ENCODE data around the gene PSMD1.
"Not testable (repeated sequence)": the region's sequence is repeated elsewhere in the genome, so short reads cannot be mapped to it uniquely, and the experiment has no call there.

The PSMD1 gene

GRCh38 chr2:231185050-231185725 is 128.5 kb downstream of the PSMD1 start:
- DNase-seq (ENCODE audit: low spot score), result no peak

GRCh38 chr2:231185886-231186285 is 129.2 kb downstream of the PSMD1 start:
- DNase-seq (ENCODE audit: low spot score), result no peak

DNA sequence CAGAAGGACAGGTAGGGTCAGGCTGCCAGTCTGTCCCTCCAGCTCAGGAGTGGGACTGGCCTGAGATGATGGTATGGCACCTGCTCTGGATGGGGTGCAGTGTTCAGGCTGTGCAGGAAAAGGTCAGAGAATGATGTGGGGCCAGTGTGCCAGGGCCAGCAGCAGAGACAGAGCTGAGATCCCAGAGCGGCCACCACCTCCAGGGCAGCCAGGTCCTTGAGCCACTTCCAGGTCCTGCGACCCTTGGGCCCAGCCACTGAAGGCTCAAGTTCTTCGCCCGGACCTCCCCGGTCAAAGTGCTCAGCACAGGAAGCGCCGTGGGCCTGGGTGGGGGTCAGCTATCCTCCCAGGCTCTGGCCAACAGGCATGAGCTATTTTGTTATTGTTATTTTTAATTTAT is 129.7 kb downstream of the PSMD1 start:
- DNase-seq (ENCODE audit: low spot score), result no peak

GRCh38 chr2:231187736-231188505 is 131.3 kb downstream of the PSMD1 start:
- DNase-seq (ENCODE audit: low spot score), result peak; percentile 17

- no peak for DNase-seq (ENCODE audit: low spot score)
These were observed 132.0 kb downstream of the PSMD1 start for GRCh38 chr2:231188506-231189170.

DNA sequence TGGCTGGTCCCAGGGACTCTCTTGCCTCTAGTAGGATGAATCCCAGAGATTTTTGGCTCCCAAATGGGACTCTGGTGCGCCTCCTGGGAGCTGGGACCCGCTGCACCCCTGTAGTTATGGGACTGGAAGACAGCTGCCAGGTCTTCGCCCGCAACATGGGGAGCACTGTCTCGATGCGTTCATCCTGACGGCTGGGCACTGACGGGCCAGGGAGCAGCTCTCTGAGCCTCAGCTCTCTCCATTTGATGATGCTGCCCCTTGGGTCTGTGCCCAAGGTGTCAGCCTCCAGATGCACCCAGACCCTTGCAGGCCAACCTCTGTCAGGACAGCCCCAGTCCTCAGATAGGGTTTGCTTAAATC is 132.5 kb downstream of the PSMD1 start:
- no peak for DNase-seq (ENCODE audit: low spot score)

- DNase-seq (ENCODE audit: low spot score), result no peak
These were observed 133.2 kb downstream of the PSMD1 start for GRCh38 chr2:231189571-231190495.

DNA sequence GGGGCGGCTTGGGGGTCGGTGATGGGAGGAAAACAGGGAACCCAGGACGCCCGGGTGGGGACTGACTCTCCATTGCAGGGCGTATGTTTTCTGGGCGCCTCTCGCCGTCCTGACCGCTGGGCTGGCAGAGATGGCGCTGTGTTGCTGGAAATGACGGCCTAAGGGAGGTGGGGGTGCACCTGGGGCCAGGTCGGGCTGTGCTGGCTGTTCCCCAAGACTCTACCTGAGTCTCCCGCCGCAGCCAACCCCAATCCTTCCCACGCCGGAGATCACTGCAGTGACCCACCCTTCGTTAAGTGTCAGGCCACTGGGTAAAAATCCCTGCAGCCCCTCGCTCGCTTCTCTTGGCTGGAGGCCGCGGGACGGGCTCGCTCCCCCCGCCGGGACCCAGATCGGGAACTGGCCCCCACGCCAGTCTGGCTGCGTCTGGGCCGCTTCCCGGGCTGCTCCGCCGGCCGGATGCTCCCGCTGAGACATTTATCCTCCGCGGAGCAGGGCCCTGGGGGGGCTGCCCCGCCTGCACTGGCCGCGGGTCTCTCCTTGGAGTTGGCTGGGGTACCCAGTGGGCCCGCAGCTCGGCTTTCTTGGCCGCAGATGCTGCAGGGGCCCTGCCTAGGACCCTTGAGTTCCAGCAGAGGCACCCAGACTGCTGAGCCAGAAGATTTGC is 134.0 kb downstream of the PSMD1 start:
- DNase-seq (ENCODE audit: low spot score), result no peak

DNA sequence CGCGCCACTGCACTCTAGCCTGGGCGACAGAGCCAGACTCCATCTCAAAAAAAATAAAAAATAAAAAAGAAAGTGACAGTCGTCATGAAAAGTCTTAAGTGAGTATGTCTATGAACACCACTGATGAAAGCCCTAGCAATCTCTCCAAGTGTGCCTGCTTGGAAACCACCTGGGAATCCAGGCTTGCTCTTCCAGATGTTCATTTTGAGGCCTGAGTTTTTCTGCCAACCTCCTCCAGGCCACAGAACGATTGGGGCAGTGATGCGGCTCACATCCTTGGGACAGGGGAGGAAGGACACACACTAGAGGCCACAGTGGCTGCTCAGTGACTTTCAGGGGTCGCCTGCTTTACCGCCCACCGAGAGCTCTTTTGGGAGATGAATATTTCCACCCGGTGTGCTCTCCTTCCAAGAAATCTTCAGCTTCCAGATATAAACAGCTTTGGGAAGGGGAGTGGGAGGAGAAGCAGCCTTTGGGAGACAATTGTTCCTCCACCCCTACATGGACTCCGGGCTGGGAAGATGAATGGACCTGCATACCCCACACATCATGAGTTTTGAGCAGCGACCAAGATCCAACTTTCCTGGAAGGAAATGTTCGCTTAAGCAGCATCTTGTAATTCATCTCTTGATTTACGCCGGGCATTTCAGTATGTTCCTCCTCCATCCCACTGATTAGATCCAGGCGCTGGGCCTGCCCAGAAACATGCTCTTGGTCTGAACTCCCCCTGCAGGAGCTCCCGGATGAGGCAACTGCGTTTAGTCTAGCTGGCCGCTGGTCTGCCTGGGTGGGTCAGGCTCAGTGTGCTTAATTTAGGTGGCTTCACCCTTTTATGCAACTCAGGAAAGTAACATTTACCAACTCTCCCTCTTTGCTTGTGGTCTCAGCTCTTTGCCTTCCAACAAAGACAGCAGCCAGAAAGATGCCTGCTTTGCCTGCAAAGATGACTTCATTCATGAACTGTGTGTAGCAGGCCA is 135.5 kb downstream of the PSMD1 start:
- DNase-seq (ENCODE audit: low spot score), result peak; percentile 77

DNA sequence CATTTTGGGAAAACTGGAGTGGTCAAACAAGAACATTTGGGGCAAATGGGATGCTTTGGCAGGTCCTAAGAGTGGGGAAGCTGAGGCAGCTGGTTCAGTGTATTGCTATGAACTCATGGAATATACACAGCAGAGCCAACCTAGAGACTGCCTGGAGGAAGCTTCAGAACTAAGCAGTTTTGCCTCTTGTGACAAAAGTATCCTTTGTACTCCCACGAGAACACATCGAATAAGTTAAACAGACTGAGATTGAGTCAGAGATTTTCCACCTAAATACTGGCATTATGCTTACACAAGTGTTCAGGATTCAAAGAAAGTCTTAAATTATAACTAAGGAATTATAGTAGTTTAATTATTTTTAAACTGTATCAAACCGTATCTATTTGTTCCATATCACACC is 136.5 kb downstream of the PSMD1 start:
- no peak for DNase-seq (ENCODE audit: low spot score)

GRCh38 chr2:231196592-231196991 is 139.9 kb downstream of the PSMD1 start:
- no peak for DNase-seq (ENCODE audit: low spot score)

DNA sequence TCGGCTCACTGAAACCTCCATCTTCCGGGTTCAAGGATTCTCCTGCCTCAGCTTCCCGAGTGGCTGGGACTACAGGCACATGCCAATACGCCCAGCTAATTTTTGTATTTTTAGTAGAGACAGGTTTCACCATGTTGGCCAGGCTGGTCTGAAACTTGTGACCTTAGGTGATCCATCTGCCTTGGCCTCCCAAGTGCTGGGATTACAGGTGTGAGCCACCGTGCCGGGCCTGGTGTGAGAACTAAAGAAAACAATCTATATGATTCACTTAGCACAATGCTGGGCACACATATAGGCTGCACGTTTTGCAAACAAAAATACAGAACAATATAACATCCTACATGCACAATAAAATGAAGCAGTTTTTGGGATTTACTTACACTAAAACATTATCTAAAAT is 140.5 kb downstream of the PSMD1 start:
- DNase-seq (ENCODE audit: low spot score), result not testable (repeated sequence)

DNA sequence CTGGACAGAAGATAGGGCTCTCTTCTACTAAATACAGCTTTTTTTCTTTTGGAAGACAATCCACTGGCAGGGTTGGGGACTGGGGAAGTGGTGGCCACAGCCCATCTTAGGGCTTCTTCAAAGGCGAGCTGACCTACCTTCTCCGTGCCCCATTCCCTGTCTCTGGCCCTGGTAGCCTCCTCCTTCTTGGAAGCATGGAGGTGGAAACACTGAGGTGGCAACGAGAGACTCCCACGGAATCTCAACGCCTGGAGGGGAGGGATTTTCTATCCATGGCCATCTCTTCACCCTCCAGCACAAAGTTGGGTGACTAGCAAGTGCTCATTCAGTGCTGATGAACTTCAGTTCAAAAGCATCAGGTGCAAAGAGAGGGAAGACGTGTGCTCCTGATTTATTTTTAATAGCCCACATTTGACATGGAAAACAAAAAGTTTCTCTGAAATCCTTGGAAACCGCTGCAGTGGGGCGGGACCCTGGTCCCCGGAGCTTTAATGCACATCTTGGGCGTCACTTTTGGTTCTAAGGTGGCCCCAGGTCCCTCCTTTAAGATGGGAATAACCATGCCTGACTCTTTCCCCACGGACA is 141.1 kb downstream of the PSMD1 start:
- DNase-seq (ENCODE audit: low spot score), result no peak

DNA sequence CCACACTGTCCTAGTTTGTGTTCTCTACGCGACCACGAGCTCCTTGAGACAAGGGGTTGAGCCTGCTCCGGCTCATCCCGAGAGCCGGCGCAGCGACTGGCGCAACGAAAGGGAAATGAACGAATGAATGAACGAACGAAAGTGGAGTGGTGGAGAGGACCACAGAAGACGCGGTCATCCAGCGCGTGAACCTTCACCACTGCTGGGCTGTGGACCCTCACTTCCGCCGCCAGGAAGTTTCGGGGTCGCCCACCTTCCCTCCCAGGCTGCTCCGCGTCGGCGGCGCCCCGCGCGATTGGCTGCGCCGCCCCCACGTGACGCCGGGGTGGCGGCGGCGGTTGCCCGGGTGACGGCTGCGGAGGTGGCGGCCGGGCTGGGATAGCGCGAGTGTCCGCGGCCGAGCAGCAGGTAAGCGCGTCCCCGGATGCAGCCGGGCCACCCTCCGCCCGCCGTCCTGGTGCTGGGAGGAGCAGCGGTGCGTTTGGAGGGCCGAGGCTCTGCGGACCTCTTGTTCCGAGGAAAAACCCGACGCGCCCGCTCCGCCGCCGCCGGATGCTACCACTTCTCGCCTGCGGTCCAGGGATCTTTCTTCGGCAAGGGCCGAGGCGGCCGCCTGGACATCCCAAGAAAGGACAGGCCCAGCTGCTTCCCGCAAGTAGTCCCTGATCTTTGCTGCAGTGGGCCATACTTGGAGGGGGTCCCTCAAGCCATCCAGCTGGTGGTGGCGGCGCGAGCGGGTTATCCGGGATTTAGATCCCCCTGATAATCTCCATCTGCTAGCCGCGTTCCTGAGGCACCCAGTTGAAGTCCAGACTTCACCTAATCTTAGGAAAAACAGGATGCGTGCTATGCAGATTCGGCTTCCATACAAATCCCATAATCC is 141.9 kb downstream of the PSMD1 start, which contains the start of gene ARMC9:
TSS of gene ARMC9 (plus strand) at position 341 of the 883 bp plus-strand sequence. CDS start 7,608 bp downstream, outside the sequence.
- peak; percentile 73 for DNase-seq (ENCODE audit: low spot score)

DNA sequence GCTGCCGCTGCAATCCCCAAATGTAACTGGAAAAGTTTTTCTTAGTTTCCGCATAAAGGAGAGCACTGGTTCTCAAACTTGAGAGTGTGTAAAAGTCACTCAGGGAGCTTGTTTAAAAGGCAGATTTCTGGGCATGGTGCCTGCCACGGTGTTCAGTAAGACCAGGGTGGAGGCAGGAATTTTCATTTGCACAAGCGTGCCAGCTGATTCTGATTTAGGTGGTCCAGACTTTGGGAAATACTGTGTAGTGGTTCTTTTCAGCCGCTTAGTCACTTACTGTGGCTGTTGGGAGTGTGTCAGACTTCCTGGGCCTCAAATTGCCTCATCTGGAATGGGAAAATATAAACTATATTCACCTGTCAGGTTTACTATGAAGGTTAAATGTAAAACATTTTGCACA is 142.6 kb downstream of the PSMD1 start:
- DNase-seq (ENCODE audit: low spot score), result no peak

GRCh38 chr2:231200805-231201474 is 144.3 kb downstream of the PSMD1 start:
- no peak for DNase-seq (ENCODE audit: low spot score)

DNA sequence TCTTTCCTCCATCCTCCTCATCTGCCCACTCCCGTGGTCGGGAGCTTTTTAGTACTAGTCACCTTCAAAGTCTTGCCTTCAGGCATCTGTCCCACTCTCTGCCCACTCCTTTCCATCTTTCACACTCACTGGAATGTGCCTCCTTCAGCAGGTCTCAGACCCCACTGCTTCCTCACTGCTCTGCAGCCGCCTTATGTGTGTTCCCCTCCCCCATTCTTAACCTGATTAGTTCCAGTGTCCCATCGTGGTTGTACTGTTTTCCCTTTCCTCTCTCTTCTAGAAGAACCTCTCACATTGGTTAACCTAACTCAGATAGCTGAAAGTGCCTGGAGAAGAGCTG is 144.8 kb downstream of the PSMD1 start:
- DNase-seq (ENCODE audit: low spot score), result no peak

DNA sequence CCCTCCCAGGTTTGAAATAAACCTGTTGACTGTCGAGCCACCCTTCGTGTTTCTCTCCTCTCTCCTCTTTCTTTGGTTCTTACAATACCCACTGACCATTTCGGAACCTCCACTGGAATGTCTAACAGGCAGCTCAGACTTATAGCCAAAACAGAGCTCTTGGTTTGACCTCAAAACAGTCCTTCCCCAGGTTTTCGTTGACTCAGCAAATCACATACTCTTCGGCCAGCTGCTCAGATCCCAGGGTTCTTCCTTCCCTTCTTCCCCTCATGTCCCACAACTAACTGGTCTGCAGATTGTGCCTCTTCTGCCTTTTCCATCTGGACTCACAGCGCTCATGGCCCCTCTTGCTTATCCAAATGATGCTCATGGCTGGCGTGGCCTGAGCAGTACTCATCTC is 146.4 kb downstream of the PSMD1 start:
- DNase-seq (ENCODE audit: low spot score), result no peak

All from SK-N-DZ (cell line).